ENCODE results near the gene TMEM14C. TPM values are rescaled to one million over a fixed set of nuclear protein-coding genes. Genes with fewer than 3 reads are reported as not detected.

TMEM14C gene
- total RNA-seq, 1 experiment from 2014 or later: 84.7 TPM

DNA sequence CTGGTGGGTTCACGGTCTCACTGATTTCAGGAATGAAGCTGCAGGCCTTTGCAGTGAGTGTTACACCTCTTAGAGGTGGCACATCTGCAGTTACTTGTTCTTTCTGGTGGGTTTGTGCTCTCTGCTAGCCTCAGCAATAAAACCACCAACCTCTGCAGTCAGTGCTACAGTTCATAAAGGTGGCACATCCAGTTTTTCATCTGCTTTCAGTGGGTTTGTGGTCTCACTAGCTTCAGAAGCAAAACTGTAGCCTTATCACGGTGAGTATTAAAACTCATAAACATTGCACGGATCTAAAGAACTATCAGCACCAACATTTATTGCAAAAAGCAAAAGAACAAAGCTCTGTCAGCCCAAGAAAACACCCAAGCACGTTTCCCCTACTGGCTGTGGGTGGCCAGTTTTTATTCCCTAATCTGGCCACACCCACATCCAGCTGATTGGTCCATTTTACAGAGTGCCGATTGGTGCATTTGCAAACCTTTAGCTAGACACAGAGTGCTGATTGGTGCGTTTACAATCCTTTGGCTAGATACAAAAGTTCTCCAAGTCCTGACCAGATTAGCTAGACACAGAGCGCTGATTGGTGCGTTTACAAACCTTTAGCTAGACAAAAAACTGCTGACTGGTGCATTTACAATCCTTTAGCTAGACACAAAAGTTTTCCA lies 3.4 kb upstream of the TMEM14C start:
- Histone ChIP-seq H3K9ac (ENCODE audit: low read length) (no peak overlapping the region), H2AFZ (ENCODE audit: low read depth, low read length, poor library complexity, severe bottlenecking) (no peak overlapping the region)

DNA sequence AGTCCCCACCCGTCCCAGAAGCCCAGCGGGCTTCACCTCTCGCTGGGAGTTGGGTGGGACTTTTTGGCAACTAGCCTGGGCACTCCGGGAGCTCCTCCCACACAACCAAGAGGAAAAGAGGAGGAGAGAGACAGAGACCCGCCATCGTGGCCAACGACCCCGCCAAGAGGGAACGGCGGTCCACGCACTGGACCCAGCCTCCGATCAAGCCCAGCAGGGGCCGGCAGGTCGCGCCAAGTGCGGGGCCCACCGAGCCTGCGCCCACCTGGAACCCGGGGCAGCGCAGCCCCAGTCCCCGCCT lies 3.0 kb upstream of the TMEM14C start:
- RAD21 ChIA-PET (ENCODE audit: low non-redundant PET in 1 of 2, low total read pairs in 2 of 2, uncharacterized antibody in 2 of 2, unreplicated experiment in 2 of 2): no interaction called here
- POLR2A ChIA-PET: no interaction called here
- no peaks in the 10 kb centered on the region for H3K27me3 ChIP-seq (ENCODE audit: insufficient read depth, low read length)
- H3K4me3 ChIP-seq (replicated peaks in 1 of 2; ENCODE audit: low read depth in 1 of 2, low read length in 2 of 2): no peak overlapping the region
- no peaks in the 10 kb centered on the region for H3K9me2 ChIP-seq (ENCODE audit: insufficient read depth)
- no peaks in the 10 kb centered on the region for H4K20me1 ChIP-seq (ENCODE audit: insufficient read depth)
- peaks cover 12% of the 10 kb centered on the region for H3K79me2 ChIP-seq (ENCODE audit: insufficient read depth, low read length)
- H3K9ac ChIP-seq (ENCODE audit: low read length): no peak overlapping the region
- intact Hi-C loops (cut with micrococcal nuclease): no loop called here
- H3K4me2 ChIP-seq (ENCODE audit: low read length): no peak overlapping the region
- BruUV-seq (replicated peaks): no TSS peak
- no peak overlapping the region for H2AFZ ChIP-seq (ENCODE audit: low read depth, low read length, poor library complexity, severe bottlenecking)
- peaks cover 0 to 10% of the 10 kb centered on the region in 2 experiments; a peak in 1 of 4 replicates for H3K9me3 ChIP-seq (ENCODE audit: control insufficient read depth in 1 of 2, insufficient read depth in 1 of 2, low read depth in 1 of 2, low read length in 2 of 2)
- no peak overlapping the region; the same call in 1 of the 2 replicates for H3K27ac ChIP-seq (ENCODE audit: low read depth, low read length)
- DNase-seq (ENCODE audit: low read depth, low spot score) (no peak), ATAC-seq (no peak)
- H3K36me3 ChIP-seq (ENCODE audit: control insufficient read depth in 1 of 2, insufficient read depth in 2 of 2, low read length in 2 of 2): no peaks in the 10 kb centered on the region
- CTCF ChIA-PET: no interaction called here
- peaks cover 12 to 21% of the 10 kb centered on the region in 2 experiments; a peak in 3 of 4 replicates for H3K4me1 ChIP-seq (ENCODE audit: control insufficient read depth in 1 of 2, insufficient read depth in 2 of 2, low read length in 2 of 2)
- TF ChIP-seq SRF (IDR thresholded peaks at IDR 0.05; ENCODE audit: low read depth): no peak
- no peak for TF ChIP-seq ZNF274 (IDR thresholded peaks at IDR 0.05; ENCODE audit: low read depth, low read length)
- no peak for TF ChIP-seq EZH2phosphoT487 (IDR thresholded peaks at IDR 0.05; ENCODE audit: borderline replicate concordance)
- no peak for TF ChIP-seq TCF7L2 (IDR thresholded peaks at IDR 0.05; ENCODE audit: borderline replicate concordance, extremely low read depth, insufficient read depth, insufficient read length)
- TF ChIP-seq ELF1 (IDR thresholded peaks at IDR 0.05; ENCODE audit: borderline replicate concordance, low read depth): no peak
- TF ChIP-seq, protein P1, sequence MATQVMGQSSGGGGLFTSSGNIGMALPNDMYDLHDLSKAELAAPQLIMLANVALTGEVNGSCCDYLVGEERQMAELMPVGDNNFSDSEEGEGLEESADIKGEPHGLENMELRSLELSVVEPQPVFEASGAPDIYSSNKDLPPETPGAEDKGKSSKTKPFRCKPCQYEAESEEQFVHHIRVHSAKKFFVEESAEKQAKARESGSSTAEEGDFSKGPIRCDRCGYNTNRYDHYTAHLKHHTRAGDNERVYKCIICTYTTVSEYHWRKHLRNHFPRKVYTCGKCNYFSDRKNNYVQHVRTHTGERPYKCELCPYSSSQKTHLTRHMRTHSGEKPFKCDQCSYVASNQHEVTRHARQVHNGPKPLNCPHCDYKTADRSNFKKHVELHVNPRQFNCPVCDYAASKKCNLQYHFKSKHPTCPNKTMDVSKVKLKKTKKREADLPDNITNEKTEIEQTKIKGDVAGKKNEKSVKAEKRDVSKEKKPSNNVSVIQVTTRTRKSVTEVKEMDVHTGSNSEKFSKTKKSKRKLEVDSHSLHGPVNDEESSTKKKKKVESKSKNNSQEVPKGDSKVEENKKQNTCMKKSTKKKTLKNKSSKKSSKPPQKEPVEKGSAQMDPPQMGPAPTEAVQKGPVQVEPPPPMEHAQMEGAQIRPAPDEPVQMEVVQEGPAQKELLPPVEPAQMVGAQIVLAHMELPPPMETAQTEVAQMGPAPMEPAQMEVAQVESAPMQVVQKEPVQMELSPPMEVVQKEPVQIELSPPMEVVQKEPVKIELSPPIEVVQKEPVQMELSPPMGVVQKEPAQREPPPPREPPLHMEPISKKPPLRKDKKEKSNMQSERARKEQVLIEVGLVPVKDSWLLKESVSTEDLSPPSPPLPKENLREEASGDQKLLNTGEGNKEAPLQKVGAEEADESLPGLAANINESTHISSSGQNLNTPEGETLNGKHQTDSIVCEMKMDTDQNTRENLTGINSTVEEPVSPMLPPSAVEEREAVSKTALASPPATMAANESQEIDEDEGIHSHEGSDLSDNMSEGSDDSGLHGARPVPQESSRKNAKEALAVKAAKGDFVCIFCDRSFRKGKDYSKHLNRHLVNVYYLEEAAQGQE (IDR thresholded peaks at IDR 0.05; ENCODE audit: low read depth): no peak
- TF ChIP-seq CBX3 (IDR thresholded peaks at IDR 0.05; ENCODE audit: low read depth): no peak
- TF ChIP-seq, protein P2, sequence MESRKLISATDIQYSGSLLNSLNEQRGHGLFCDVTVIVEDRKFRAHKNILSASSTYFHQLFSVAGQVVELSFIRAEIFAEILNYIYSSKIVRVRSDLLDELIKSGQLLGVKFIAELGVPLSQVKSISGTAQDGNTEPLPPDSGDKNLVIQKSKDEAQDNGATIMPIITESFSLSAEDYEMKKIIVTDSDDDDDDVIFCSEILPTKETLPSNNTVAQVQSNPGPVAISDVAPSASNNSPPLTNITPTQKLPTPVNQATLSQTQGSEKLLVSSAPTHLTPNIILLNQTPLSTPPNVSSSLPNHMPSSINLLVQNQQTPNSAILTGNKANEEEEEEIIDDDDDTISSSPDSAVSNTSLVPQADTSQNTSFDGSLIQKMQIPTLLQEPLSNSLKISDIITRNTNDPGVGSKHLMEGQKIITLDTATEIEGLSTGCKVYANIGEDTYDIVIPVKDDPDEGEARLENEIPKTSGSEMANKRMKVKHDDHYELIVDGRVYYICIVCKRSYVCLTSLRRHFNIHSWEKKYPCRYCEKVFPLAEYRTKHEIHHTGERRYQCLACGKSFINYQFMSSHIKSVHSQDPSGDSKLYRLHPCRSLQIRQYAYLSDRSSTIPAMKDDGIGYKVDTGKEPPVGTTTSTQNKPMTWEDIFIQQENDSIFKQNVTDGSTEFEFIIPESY (IDR thresholded peaks at IDR 0.05; ENCODE audit: extremely low read depth, insufficient replicate concordance, low read length): no peak

More for the DNA sequence above, 3.4 kb upstream of the TMEM14C start:
- ChIA-PET RAD21 (ENCODE audit: low non-redundant PET in 1 of 2, low total read pairs in 2 of 2, uncharacterized antibody in 2 of 2, unreplicated experiment in 2 of 2) (no interaction called here), POLR2A (no interaction called here), CTCF (no interaction called here)
- Histone ChIP-seq H3K4me3 (replicated peaks in 1 of 2; ENCODE audit: low read depth in 1 of 2, low read length in 2 of 2) (no peak overlapping the region), H3K27me3 (ENCODE audit: insufficient read depth, low read length) (no peaks in the 10 kb centered on the region), H3K27ac (ENCODE audit: low read depth, low read length) (no peak overlapping the region), H4K20me1 (ENCODE audit: insufficient read depth) (no peaks in the 10 kb centered on the region), H3K36me3 (ENCODE audit: control insufficient read depth in 1 of 2, insufficient read depth in 2 of 2, low read length in 2 of 2) (no peaks in the 10 kb centered on the region), H3K4me2 (ENCODE audit: low read length) (no peak overlapping the region), H3K9me2 (ENCODE audit: insufficient read depth) (no peaks in the 10 kb centered on the region), H3K79me2 (ENCODE audit: insufficient read depth, low read length) (peaks cover 11% of the 10 kb centered on the region), H3K9me3 (ENCODE audit: control insufficient read depth in 1 of 2, insufficient read depth in 1 of 2, low read depth in 1 of 2, low read length in 2 of 2) (peaks cover 0 to 10% of the 10 kb centered on the region in 2 experiments; a peak in 1 of 4 replicates), H3K4me1 (ENCODE audit: control insufficient read depth in 1 of 2, insufficient read depth in 2 of 2, low read length in 2 of 2) (peaks cover 11 to 21% of the 10 kb centered on the region in 2 experiments; a peak in 3 of 4 replicates)
- BruUV-seq (replicated peaks): no TSS peak
- no peak for TF ChIP-seq POLR2AphosphoS5 (IDR thresholded peaks at IDR 0.05; ENCODE audit: low read depth, low read length)
- TF ChIP-seq, protein P2 (IDR thresholded peaks at IDR 0.05; ENCODE audit: extremely low read depth, insufficient replicate concordance, low read length): no peak
- 0 out of 2 replicates have a peak, but pooled peaks have one; percentile 9 for TF ChIP-seq SP1 (IDR thresholded peaks at IDR 0.05; ENCODE audit: low read depth)
- ATAC-seq: no peak
- intact Hi-C loops (cut with micrococcal nuclease): no loop called here
- no peak for DNase-seq (ENCODE audit: low read depth, low spot score)
